ENCODE measurements around the gene HDAC1. TPM values are rescaled to one million over a fixed set of nuclear protein-coding genes. Genes with fewer than 3 reads are reported as not detected.

The HDAC1 gene
- total RNA-seq, 3 donors from 2014 or later = 143 to 208 (median 203) TPM

GRCh38 chr1:32349211-32349708, 57.4 kb downstream of the HDAC1 start:
- Histone ChIP-seq H3K9me3 (no peaks in the 10 kb centered on the region), H3K36me3 (ENCODE audit: low read depth) (no peaks in the 10 kb centered on the region), H3K4me3 (no peak overlapping the region), H3K4me1 (ENCODE audit: low read depth) (peaks cover 13% of the 10 kb centered on the region)
- no peak for TF ChIP-seq CTCF (IDR thresholded peaks at IDR 0.05)
- DNase-seq = peak in 1 of 3 donors; percentile 64
- intact Hi-C loops (cut with DNase I, micrococcal nuclease) = no loop called here
- no peak for ATAC-seq

- ATAC-seq (peak; percentile 88), DNase-seq (peak; percentile 84 to 89 (median 88))
- H3K36me3 ChIP-seq (ENCODE audit: low read depth) = no peaks in the 10 kb centered on the region
- no peaks in the 10 kb centered on the region for H3K9me3 ChIP-seq
- peaks cover 9% of the 10 kb centered on the region for H3K4me1 ChIP-seq (ENCODE audit: low read depth)
- TF ChIP-seq CTCF (IDR thresholded peaks at IDR 0.05) = no peak
- intact Hi-C loops (cut with DNase I, micrococcal nuclease) = no loop called here
- H3K4me3 ChIP-seq = peak overlapping the region; percentile 36
Observed at GRCh38 chr1:32350785-32351398, 59.0 kb downstream of the HDAC1 start.

GRCh38 chr1:32351399-32352238, 59.7 kb downstream of the HDAC1 start:
- ATAC-seq (peak; percentile 95), DNase-seq (peak; percentile 94 to 97 (median 96))
- H3K4me3 ChIP-seq = peak overlapping the region; percentile 36
- intact Hi-C loops (cut with DNase I, micrococcal nuclease) = no loop called here
- no peaks in the 10 kb centered on the region for H3K36me3 ChIP-seq (ENCODE audit: low read depth)
- no peak for TF ChIP-seq CTCF (IDR thresholded peaks at IDR 0.05)
- H3K4me1 ChIP-seq (ENCODE audit: low read depth) = peaks cover 9% of the 10 kb centered on the region
- H3K9me3 ChIP-seq = no peaks in the 10 kb centered on the region

GRCh38 chr1:32352239-32352745, 60.4 kb downstream of the HDAC1 start:
- TF ChIP-seq CTCF (IDR thresholded peaks at IDR 0.05) = no peak
- H3K4me3 ChIP-seq = peak overlapping the region; percentile 36
- intact Hi-C loops (cut with DNase I, micrococcal nuclease) = no loop called here
- peaks cover 9% of the 10 kb centered on the region for H3K4me1 ChIP-seq (ENCODE audit: low read depth)
- H3K9me3 ChIP-seq = no peaks in the 10 kb centered on the region
- no peak for ATAC-seq
- no peak for DNase-seq
- no peaks in the 10 kb centered on the region for H3K36me3 ChIP-seq (ENCODE audit: low read depth)

GRCh38 chr1:32352831-32353383, 61.0 kb downstream of the HDAC1 start:
- TF ChIP-seq CTCF (IDR thresholded peaks at IDR 0.05) = no peak
- Histone ChIP-seq H3K36me3 (ENCODE audit: low read depth) (no peaks in the 10 kb centered on the region), H3K4me1 (ENCODE audit: low read depth) (peaks cover 9% of the 10 kb centered on the region), H3K9me3 (no peaks in the 10 kb centered on the region), H3K4me3 (no peak overlapping the region)
- peak in 1 of 3 donors; percentile 37 for DNase-seq
- intact Hi-C loops (cut with DNase I, micrococcal nuclease) = no loop called here
- no peak for ATAC-seq
